K562 (cell line): ENCODE data around the gene RHOF.
"Not testable (repeated sequence)": the region's sequence is repeated elsewhere in the genome, so short reads cannot be mapped to it uniquely, and the experiment has no call there.

Experiments
- COPS2 ChIP-seq: fragments of 450-650 bp; conservative IDR thresholded peaks from 2 replicates; pipeline ENCODE4 v1.6.1; 2016; ENCODE audit warnings: mild to moderate bottlenecking, moderate library complexity
- CREB1 ChIP-seq, 2 experiments: sonication (generic) in 1 of 2; formaldehyde crosslinking in 1 of 2; IDR thresholded peaks; 2 replicates each; pipeline versions ENCODE4 v1.6.1 to v1.8.0; 2012 to 2022; ENCODE audit warnings: inconsistent platforms in 1 of 2, mild to moderate bottlenecking in 1 of 2, missing genetic modification reagents in 1 of 2, moderate library complexity in 1 of 2
- CREM ChIP-seq: IDR thresholded peaks from 2 replicates; pipeline ENCODE4 v1.6.1; 2014; ENCODE audit warnings: antibody characterized with exemption, low read depth
- IFI16 ChIP-seq: fragments of 250-450 bp; sonication (Bioruptor Pico); IDR thresholded peaks from 2 replicates; pipeline ENCODE4 v2.1.2; 2022; ENCODE audit warnings: mild to moderate bottlenecking, inconsistent platforms
- KAT2B ChIP-seq: IDR thresholded peaks from one replicate; pipeline ENCODE4 v1.6.1; 2012; ENCODE audit warnings: low read depth, mild to moderate bottlenecking, control low read depth, inconsistent platforms, low read length, moderate library complexity
- LARP7 ChIP-seq: fragments of 450-650 bp; IDR thresholded peaks from 2 replicates; pipeline ENCODE4 v1.6.1; 2016
- MEF2A ChIP-seq: IDR thresholded peaks from 2 replicates; pipeline ENCODE4 v1.6.1; 2011; ENCODE audit warnings: low read depth, mild to moderate bottlenecking, low read length, moderate library complexity; ENCODE audit not compliant: control insufficient read depth
- MTF1 ChIP-seq: fragments of 250-450 bp; sonication (Bioruptor Pico); IDR thresholded peaks from 2 replicates; pipeline ENCODE4 v1.9.0; 2021; ENCODE audit warnings: moderate library complexity, mild to moderate bottlenecking, inconsistent platforms, borderline replicate concordance
- PHF8 ChIP-seq: fragments of 200-600 bp; sonication (generic); IDR thresholded peaks from 2 replicates; pipeline ENCODE4 v1.6.1; 2012; ENCODE audit warnings: mixed run types, mild to moderate bottlenecking, inconsistent platforms, low read length, moderate library complexity, borderline replicate concordance
- YBX1 ChIP-seq: fragments of 450-650 bp; IDR thresholded peaks from 2 replicates; pipeline ENCODE4 v1.7.1; 2016; ENCODE audit warnings: mild to moderate bottlenecking
- ZNF121 ChIP-seq: sonication (generic); formaldehyde crosslinking; conservative IDR thresholded peaks from 2 replicates; pipeline ENCODE4 v1.8.0; 2022; ENCODE audit warnings: missing genetic modification reagents
- TF ChIP-seq, protein P1 (sequence below), 3 experiments: IDR thresholded peaks in 2 of 3; conservative IDR thresholded peaks in 1 of 3; 2 replicates each; pipeline ENCODE4 v1.5.1; 2011 to 2012; ENCODE audit warnings: low read length in 3 of 3, mild to moderate bottlenecking in 3 of 3, control low read depth in 2 of 3, improper control_type of control experiment in 1 of 3, inconsistent platforms in 1 of 3, low read depth in 1 of 3, mixed read lengths in 1 of 3, moderate library complexity in 1 of 3; ENCODE audit not compliant: insufficient read depth in 2 of 3
- TF ChIP-seq, protein P2 (sequence below): fragments of 450-650 bp; IDR thresholded peaks from 2 replicates; pipeline ENCODE4 v1.6.1; 2016

DNA sequence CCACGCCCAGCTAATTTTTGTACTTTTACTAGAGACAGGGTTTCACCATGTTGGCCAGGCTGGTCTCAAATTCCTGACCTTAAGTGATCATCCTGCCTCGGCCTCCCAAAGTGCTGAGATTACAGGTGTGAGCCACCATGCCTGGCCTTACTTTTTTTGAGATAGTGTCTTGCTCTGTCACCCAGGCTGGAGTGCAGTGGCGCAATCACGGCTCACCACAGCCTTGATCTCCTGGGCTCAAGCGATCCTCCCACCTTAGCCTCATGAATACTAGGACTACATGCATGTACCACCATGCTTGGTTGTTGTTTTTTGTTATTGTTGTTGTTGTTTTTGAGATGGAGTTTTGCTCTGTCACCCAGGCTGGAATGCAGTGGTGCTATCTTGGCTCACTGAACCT lies 47.9 kb downstream of the RHOF start:
- not testable (repeated sequence) for TF ChIP-seq MEF2A; YBX1; PHF8; LARP7; COPS2; MTF1; KAT2B; CREM; CREB1 (IDR thresholded peaks at IDR 0.05); CREB1 (CRISPR knock-in tag; IDR thresholded peaks at IDR 0.05); IFI16 (CRISPR knock-in tag); ZNF121 (CRISPR knock-in tag)
- TF ChIP-seq, protein P1, sequence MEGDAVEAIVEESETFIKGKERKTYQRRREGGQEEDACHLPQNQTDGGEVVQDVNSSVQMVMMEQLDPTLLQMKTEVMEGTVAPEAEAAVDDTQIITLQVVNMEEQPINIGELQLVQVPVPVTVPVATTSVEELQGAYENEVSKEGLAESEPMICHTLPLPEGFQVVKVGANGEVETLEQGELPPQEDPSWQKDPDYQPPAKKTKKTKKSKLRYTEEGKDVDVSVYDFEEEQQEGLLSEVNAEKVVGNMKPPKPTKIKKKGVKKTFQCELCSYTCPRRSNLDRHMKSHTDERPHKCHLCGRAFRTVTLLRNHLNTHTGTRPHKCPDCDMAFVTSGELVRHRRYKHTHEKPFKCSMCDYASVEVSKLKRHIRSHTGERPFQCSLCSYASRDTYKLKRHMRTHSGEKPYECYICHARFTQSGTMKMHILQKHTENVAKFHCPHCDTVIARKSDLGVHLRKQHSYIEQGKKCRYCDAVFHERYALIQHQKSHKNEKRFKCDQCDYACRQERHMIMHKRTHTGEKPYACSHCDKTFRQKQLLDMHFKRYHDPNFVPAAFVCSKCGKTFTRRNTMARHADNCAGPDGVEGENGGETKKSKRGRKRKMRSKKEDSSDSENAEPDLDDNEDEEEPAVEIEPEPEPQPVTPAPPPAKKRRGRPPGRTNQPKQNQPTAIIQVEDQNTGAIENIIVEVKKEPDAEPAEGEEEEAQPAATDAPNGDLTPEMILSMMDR (IDR thresholded peaks at IDR 0.05 in 2 of 3, conservative IDR thresholded peaks at IDR 0.05 in 1 of 3; ENCODE audit: insufficient read depth in 2 of 3, low read depth in 1 of 3, low read length in 3 of 3), result not testable (repeated sequence)
- TF ChIP-seq, protein P2, sequence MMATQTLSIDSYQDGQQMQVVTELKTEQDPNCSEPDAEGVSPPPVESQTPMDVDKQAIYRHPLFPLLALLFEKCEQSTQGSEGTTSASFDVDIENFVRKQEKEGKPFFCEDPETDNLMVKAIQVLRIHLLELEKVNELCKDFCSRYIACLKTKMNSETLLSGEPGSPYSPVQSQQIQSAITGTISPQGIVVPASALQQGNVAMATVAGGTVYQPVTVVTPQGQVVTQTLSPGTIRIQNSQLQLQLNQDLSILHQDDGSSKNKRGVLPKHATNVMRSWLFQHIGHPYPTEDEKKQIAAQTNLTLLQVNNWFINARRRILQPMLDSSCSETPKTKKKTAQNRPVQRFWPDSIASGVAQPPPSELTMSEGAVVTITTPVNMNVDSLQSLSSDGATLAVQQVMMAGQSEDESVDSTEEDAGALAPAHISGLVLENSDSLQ, result not testable (repeated sequence)
